Liver (tissue), 9 donors: ENCODE data around the gene PANX1. TPM values are rescaled to one million over a fixed set of nuclear protein-coding genes. Genes with fewer than 3 reads are reported as not detected.

Experiments
- DNase-seq: peaks from one replicate; pipeline ENCODE4 v3.0.0-alpha.2; 2017; ENCODE audit warnings: low spot score
- H3K27ac ChIP-seq, 2 donors: one replicate each; pipeline ENCODE4 v1.7.0; 2013; ENCODE audit warnings: inconsistent platforms in 2 of 2, low read length in 2 of 2, control low read depth in 1 of 2, low read depth in 1 of 2, mild to moderate bottlenecking in 1 of 2
- H3K27me3 ChIP-seq, 4 donors: one replicate each; pipeline versions ENCODE4 v1.6.1 to v1.7.0; 2013; ENCODE audit warnings: low read length in 3 of 4, inconsistent platforms in 1 of 4, mild to moderate bottlenecking in 1 of 4, moderate library complexity in 1 of 4; ENCODE audit not compliant: control insufficient read depth in 4 of 4, insufficient read depth in 4 of 4
- H3K36me3 ChIP-seq, 4 donors: one replicate each; pipeline versions ENCODE4 v1.6.1 to v1.7.0; 2013; ENCODE audit warnings: low read length in 3 of 4, mild to moderate bottlenecking in 3 of 4, low read depth in 1 of 4, moderate library complexity in 1 of 4; ENCODE audit not compliant: control insufficient read depth in 4 of 4, insufficient read depth in 3 of 4
- H3K4me1 ChIP-seq, 4 donors: one replicate each; pipeline versions ENCODE4 v1.6.1 to v1.7.0; 2013; ENCODE audit warnings: low read length in 3 of 4, mild to moderate bottlenecking in 3 of 4, moderate library complexity in 1 of 4; ENCODE audit not compliant: control insufficient read depth in 4 of 4, insufficient read depth in 4 of 4
- H3K4me3 ChIP-seq, 3 donors: one replicate each; pipeline versions ENCODE4 v1.6.1 to v1.7.0; 2013; ENCODE audit warnings: low read length in 3 of 3, control low read depth in 1 of 3, low read depth in 1 of 3, mild to moderate bottlenecking in 1 of 3
- H3K9ac ChIP-seq, 2 donors: one replicate each; pipeline ENCODE4 v1.7.0; 2013; ENCODE audit warnings: low read length in 2 of 2, mild to moderate bottlenecking in 2 of 2, moderate library complexity in 2 of 2, control low read depth in 1 of 2, low read depth in 1 of 2
- H3K9me3 ChIP-seq, 4 donors: one replicate each; pipeline versions ENCODE4 v1.6.1 to v1.7.0; 2013; ENCODE audit warnings: low read length in 3 of 4; ENCODE audit not compliant: control insufficient read depth in 4 of 4
- ATF3 ChIP-seq: IDR thresholded peaks from 2 replicates; pipeline ENCODE4 v1.6.1; 2016; ENCODE audit warnings: antibody characterized with exemption
- CTCF ChIP-seq: fragments of 150-350 bp; IDR thresholded peaks from 2 replicates; pipeline ENCODE4 v1.5.1; 2017; ENCODE audit warnings: improper control_type of control experiment, low read depth, low read length; ENCODE audit not compliant: missing input control
- EGR1 ChIP-seq, 2 donors: IDR thresholded peaks; 2 replicates each; pipeline ENCODE4 v1.6.1; 2016 to 2018; ENCODE audit warnings: antibody characterized with exemption in 2 of 2, low read depth in 2 of 2
- FOXA1 ChIP-seq: IDR thresholded peaks from 2 replicates; pipeline ENCODE4 v1.6.1; 2016; ENCODE audit warnings: antibody characterized with exemption
- FOXA2 ChIP-seq: IDR thresholded peaks from 2 replicates; pipeline ENCODE4 v1.6.1; 2016; ENCODE audit warnings: antibody characterized with exemption
- GABPA ChIP-seq, 2 donors: IDR thresholded peaks in 1 of 2; conservative IDR thresholded peaks in 1 of 2; 2 replicates each; pipeline ENCODE4 v1.6.1; 2016; ENCODE audit warnings: antibody characterized with exemption in 2 of 2, mild to moderate bottlenecking in 1 of 2, moderate library complexity in 1 of 2
- HNF4A ChIP-seq, 2 donors: conservative IDR thresholded peaks; 2 replicates each; pipeline ENCODE4 v1.6.1; 2016; ENCODE audit warnings: antibody characterized with exemption in 2 of 2, mild to moderate bottlenecking in 2 of 2
- HNF4G ChIP-seq: IDR thresholded peaks from 2 replicates; pipeline ENCODE4 v1.6.1; 2016; ENCODE audit warnings: antibody characterized with exemption
- JUND ChIP-seq, 2 donors: IDR thresholded peaks; 2 replicates each; pipeline ENCODE4 v1.6.1; 2016; ENCODE audit warnings: antibody characterized with exemption in 2 of 2
- MAX ChIP-seq: IDR thresholded peaks from 2 replicates; pipeline ENCODE4 v1.6.1; 2016; ENCODE audit warnings: antibody characterized with exemption
- RAD21 ChIP-seq, 2 donors: IDR thresholded peaks; 2 replicates each; pipeline ENCODE4 v1.6.1; 2016; ENCODE audit warnings: antibody characterized with exemption in 2 of 2, mild to moderate bottlenecking in 2 of 2
- REST ChIP-seq: IDR thresholded peaks from 2 replicates; pipeline ENCODE4 v1.6.1; 2016; ENCODE audit warnings: antibody characterized with exemption, mild to moderate bottlenecking
- RXRA ChIP-seq, 2 donors: IDR thresholded peaks; 2 replicates each; pipeline ENCODE4 v1.6.1; 2017 to 2018; ENCODE audit warnings: antibody characterized with exemption in 2 of 2, mild to moderate bottlenecking in 1 of 2
- SP1 ChIP-seq: IDR thresholded peaks from 2 replicates; pipeline ENCODE4 v1.6.1; 2018; ENCODE audit warnings: antibody characterized with exemption, mild to moderate bottlenecking
- TAF1 ChIP-seq: conservative IDR thresholded peaks from 2 replicates; pipeline ENCODE4 v1.6.1; 2016; ENCODE audit warnings: antibody characterized with exemption, mild to moderate bottlenecking
- ZBTB33 ChIP-seq: IDR thresholded peaks from 2 replicates; pipeline ENCODE4 v1.6.1; 2016; ENCODE audit warnings: antibody characterized with exemption
- WGBS: extraction: QIAGEN DNeasy Blood & Tissue Kit; methylation state at CpG from one replicate; pipeline ENCODE4 v1.1.7; 2013; 5-methylcytosine and 5-hydroxymethylcytosine counted together
- polyA plus RNA-seq, 2 donors: library from polyadenylated mRNA; stranded (reverse) in 1 of 2; unstranded in 1 of 2; fragments of 200-250 nt in 1 of 2; fragments of >200 nt in 1 of 2; fragmentation: Nextera tagmentation in 1 of 2; extraction: Ambion mirVana in 1 of 2; gene quantifications; one replicate each; pipeline versions ENCODE4 v1.2.1 to v1.2.3, GENCODE V29; 2013 to 2015
- total RNA-seq, 2 donors: library from RNA; depleted of rRNA; stranded (reverse); fragments of >200 nt; gene quantifications; one replicate each; pipeline ENCODE4 v1.2.3, GENCODE V29; 2014
- donor health status: healthy.
- donor health status: healthy.
- donor health status: healthy.
- donor health status: healthy.
- donor health status: healthy.

Gene PANX1
- total and polyA plus RNA-seq, 4 donors = 6.4 to 14.1 (median 8.4) TPM

- H3K9ac ChIP-seq = no peak overlapping the region
- 79% methylated on average over 2 of the region's 2 CpGs for WGBS
- no peak for DNase-seq
- TF ChIP-seq ATF3 = no peak
- TF ChIP-seq GABPA (IDR thresholded peaks at IDR 0.05 in 1 of 2, conservative IDR thresholded peaks at IDR 0.05 in 1 of 2) = no peak
- TF ChIP-seq TAF1 = no peak
- TF ChIP-seq RAD21 (IDR thresholded peaks at IDR 0.05) = no peak
- TF ChIP-seq HNF4A (conservative IDR thresholded peaks at IDR 0.05) = no peak
- no peak for TF ChIP-seq SP1
- TF ChIP-seq CTCF = no peak
- no peaks in the 10 kb centered on the region for H3K4me1 ChIP-seq
- no peaks in the 10 kb centered on the region for H3K9me3 ChIP-seq
- no peaks in the 10 kb centered on the region for H3K27me3 ChIP-seq
- no peak overlapping the region for H3K27ac ChIP-seq
- no peak overlapping the region for H3K4me3 ChIP-seq
- no peaks in the 10 kb centered on the region for H3K36me3 ChIP-seq
Measured at GRCh38 chr11:94212898-94213297, 84.3 kb downstream of the PANX1 start.

GRCh38 chr11:94217705-94218104 lies 89.1 kb downstream of the PANX1 start:
- WGBS = 76% methylated on average over 1 of the region's 1 CpG

More at GRCh38 chr11:94217705-94218104, 89.1 kb downstream of the PANX1 start:
- peaks cover 0 to 3% (median 2%) of the 10 kb centered on the region in 4 donors for H3K9me3 ChIP-seq
- no peak for DNase-seq
- no peaks in the 10 kb centered on the region for H3K36me3 ChIP-seq
- no peaks in the 10 kb centered on the region for H3K4me1 ChIP-seq
- H3K27ac ChIP-seq = no peak overlapping the region
- no peak overlapping the region for H3K4me3 ChIP-seq
- no peak overlapping the region for H3K9ac ChIP-seq
- no peaks in the 10 kb centered on the region for H3K27me3 ChIP-seq
- no peak for TF ChIP-seq REST
- TF ChIP-seq RAD21 (IDR thresholded peaks at IDR 0.05) = no peak
- no peak for TF ChIP-seq RXRA (IDR thresholded peaks at IDR 0.05)
- no peak for TF ChIP-seq JUND (IDR thresholded peaks at IDR 0.05)
- no peak for TF ChIP-seq HNF4A (conservative IDR thresholded peaks at IDR 0.05)
- no peak for TF ChIP-seq CTCF
- TF ChIP-seq ZBTB33 = no peak
- TF ChIP-seq MAX = no peak
- no peak for TF ChIP-seq EGR1 (IDR thresholded peaks at IDR 0.05; ENCODE audit: low read depth in 2 of 2)
- no peak for TF ChIP-seq SP1
- TF ChIP-seq GABPA (IDR thresholded peaks at IDR 0.05 in 1 of 2, conservative IDR thresholded peaks at IDR 0.05 in 1 of 2) = no peak
- no peak for TF ChIP-seq ATF3
- TF ChIP-seq FOXA1 = no peak
- no peak for TF ChIP-seq FOXA2
- no peak for TF ChIP-seq TAF1
- TF ChIP-seq HNF4G = no peak
